ENCODE data around the gene PRKD2.

DNA sequence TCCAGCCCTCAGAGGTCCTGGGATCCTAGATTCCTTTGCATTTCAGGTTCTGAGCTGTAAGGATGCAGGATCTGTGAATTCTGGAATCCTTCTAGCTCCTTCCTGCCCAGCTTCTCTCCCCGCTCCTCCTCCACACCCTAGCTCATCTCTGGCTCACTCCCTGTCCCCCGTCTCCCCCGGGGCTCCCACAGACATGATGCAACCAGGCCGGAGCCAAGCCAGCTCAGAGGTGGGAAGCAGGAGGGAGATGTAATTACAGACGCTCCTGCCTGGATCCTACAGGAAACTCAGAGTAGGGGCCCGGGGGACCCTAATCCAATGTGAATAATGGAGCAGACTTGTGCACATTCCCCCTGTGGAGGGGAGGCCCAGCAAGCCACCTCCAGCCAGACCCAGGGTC lies 85.4 kb downstream of the PRKD2 start:
- TF ChIP-seq, protein P1, sequence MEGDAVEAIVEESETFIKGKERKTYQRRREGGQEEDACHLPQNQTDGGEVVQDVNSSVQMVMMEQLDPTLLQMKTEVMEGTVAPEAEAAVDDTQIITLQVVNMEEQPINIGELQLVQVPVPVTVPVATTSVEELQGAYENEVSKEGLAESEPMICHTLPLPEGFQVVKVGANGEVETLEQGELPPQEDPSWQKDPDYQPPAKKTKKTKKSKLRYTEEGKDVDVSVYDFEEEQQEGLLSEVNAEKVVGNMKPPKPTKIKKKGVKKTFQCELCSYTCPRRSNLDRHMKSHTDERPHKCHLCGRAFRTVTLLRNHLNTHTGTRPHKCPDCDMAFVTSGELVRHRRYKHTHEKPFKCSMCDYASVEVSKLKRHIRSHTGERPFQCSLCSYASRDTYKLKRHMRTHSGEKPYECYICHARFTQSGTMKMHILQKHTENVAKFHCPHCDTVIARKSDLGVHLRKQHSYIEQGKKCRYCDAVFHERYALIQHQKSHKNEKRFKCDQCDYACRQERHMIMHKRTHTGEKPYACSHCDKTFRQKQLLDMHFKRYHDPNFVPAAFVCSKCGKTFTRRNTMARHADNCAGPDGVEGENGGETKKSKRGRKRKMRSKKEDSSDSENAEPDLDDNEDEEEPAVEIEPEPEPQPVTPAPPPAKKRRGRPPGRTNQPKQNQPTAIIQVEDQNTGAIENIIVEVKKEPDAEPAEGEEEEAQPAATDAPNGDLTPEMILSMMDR (IDR thresholded peaks at IDR 0.05): no peak
- TF ChIP-seq POLR2A (IDR thresholded peaks at IDR 0.05): no peak

Data from heart left ventricle (tissue), 13 donors.